Vagina (tissue), 2 donors: ENCODE results near the gene BFSP2.
"Not testable (repeated sequence)": the region's sequence is repeated elsewhere in the genome, so short reads cannot be mapped to it uniquely, and the experiment has no call there.

ENCODE experiments used
- POLR2AphosphoS5 ChIP-seq, 2 donors: sonication (generic); formaldehyde crosslinking; IDR thresholded peaks; one replicate each; pipeline ENCODE4 v1.9.0; 2017; ENCODE audit warnings: antibody characterized with exemption in 2 of 2, mild to moderate bottlenecking in 2 of 2, low read depth in 1 of 2; ENCODE audit not compliant: insufficient read depth in 1 of 2
- TF ChIP-seq, protein P1 (sequence below), 3 experiments: fragments of 450-650 bp in 2 of 3; fragments of 200-600 bp in 1 of 3; sonication (generic) in 1 of 3; IDR thresholded peaks; one replicate each; pipeline ENCODE4 v1.5.1; 2017 to 2019; ENCODE audit warnings: antibody characterized with exemption in 3 of 3, mild to moderate bottlenecking in 2 of 3, moderate library complexity in 2 of 3

GRCh38 chr3:133520938-133521337, 121.1 kb downstream of the BFSP2 start:
- TF ChIP-seq, protein P1, sequence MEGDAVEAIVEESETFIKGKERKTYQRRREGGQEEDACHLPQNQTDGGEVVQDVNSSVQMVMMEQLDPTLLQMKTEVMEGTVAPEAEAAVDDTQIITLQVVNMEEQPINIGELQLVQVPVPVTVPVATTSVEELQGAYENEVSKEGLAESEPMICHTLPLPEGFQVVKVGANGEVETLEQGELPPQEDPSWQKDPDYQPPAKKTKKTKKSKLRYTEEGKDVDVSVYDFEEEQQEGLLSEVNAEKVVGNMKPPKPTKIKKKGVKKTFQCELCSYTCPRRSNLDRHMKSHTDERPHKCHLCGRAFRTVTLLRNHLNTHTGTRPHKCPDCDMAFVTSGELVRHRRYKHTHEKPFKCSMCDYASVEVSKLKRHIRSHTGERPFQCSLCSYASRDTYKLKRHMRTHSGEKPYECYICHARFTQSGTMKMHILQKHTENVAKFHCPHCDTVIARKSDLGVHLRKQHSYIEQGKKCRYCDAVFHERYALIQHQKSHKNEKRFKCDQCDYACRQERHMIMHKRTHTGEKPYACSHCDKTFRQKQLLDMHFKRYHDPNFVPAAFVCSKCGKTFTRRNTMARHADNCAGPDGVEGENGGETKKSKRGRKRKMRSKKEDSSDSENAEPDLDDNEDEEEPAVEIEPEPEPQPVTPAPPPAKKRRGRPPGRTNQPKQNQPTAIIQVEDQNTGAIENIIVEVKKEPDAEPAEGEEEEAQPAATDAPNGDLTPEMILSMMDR (IDR thresholded peaks at IDR 0.05) = not testable (repeated sequence)
- TF ChIP-seq POLR2AphosphoS5 (IDR thresholded peaks at IDR 0.05; ENCODE audit: insufficient read depth in 1 of 2, low read depth in 1 of 2) = not testable (repeated sequence)
